SK-N-SH treated with all-trans-retinoic acid at 6 μM for 48 hours (cell line): Measurements from ENCODE around the gene CD151.

Source experiments
- ATAC-seq: fragments of 200-7000 bp; cut with Tn5 transposase; 3 replicates; pipeline ENCODE4 v1.9.1; 2020; ENCODE audit warnings: mild to moderate bottlenecking, moderate library complexity
- ARNTL ChIP-seq: fragments of 450-650 bp; formaldehyde crosslinking; IDR thresholded peaks from 2 replicates; pipeline ENCODE4 v1.5.0; 2020; ENCODE audit warnings: low read depth, mild to moderate bottlenecking, moderate library complexity, borderline replicate concordance
- BACH2 ChIP-seq: fragments of 250-450 bp; sonication (Bioruptor Pico); IDR thresholded peaks from 2 replicates; pipeline ENCODE4 v1.9.0; 2021; ENCODE audit warnings: mild to moderate bottlenecking, borderline replicate concordance
- CREB5 ChIP-seq: fragments of 250-450 bp; sonication (Bioruptor Pico); IDR thresholded peaks from 2 replicates; pipeline ENCODE4 v1.5.1; 2020; ENCODE audit warnings: low read depth, mild to moderate bottlenecking, moderate library complexity
- CSDC2 ChIP-seq: fragments of 250-450 bp; sonication (Bioruptor Pico); IDR thresholded peaks from 2 replicates; pipeline ENCODE4 v1.5.0; 2020; ENCODE audit warnings: mild to moderate bottlenecking, moderate library complexity
- ESRRG ChIP-seq: fragments of 250-450 bp; sonication (Bioruptor Pico); IDR thresholded peaks from 2 replicates; pipeline ENCODE4 v1.6.1; 2021; ENCODE audit warnings: mild to moderate bottlenecking
- GLIS3 ChIP-seq: fragments of 250-450 bp; sonication (Bioruptor Pico); IDR thresholded peaks from 2 replicates; pipeline ENCODE4 v1.5.0; 2020; ENCODE audit warnings: mild to moderate bottlenecking, moderate library complexity
- ISL1 ChIP-seq: fragments of 250-450 bp; sonication (Bioruptor Pico); IDR thresholded peaks from 2 replicates; pipeline ENCODE4 v2.1.2; 2022; ENCODE audit warnings: mild to moderate bottlenecking, moderate library complexity
- PPARA ChIP-seq: fragments of 250-450 bp; sonication (Bioruptor Pico); IDR thresholded peaks from 2 replicates; pipeline ENCODE4 v1.5.0; 2020; ENCODE audit warnings: mild to moderate bottlenecking, borderline replicate concordance
- RARB ChIP-seq: fragments of 250-450 bp; sonication (Bioruptor Pico); IDR thresholded peaks from 2 replicates; pipeline ENCODE4 v1.8.0; 2021; ENCODE audit warnings: mild to moderate bottlenecking, moderate library complexity
- SNAI2 ChIP-seq: fragments of 250-450 bp; sonication (Bioruptor Pico); IDR thresholded peaks from 2 replicates; pipeline ENCODE4 v1.5.0; 2020; ENCODE audit warnings: mild to moderate bottlenecking, moderate library complexity
- TCF4 ChIP-seq: fragments of 250-450 bp; sonication (Bioruptor Pico); IDR thresholded peaks from 2 replicates; pipeline ENCODE4 v1.8.0; 2021; ENCODE audit warnings: mild to moderate bottlenecking, moderate library complexity, borderline replicate concordance
- TOX ChIP-seq: fragments of 250-450 bp; sonication (Bioruptor Pico); IDR thresholded peaks from 2 replicates; pipeline ENCODE4 v1.8.0; 2021; ENCODE audit warnings: mild to moderate bottlenecking, moderate library complexity, borderline replicate concordance
- TSHZ2 ChIP-seq: fragments of 250-450 bp; sonication (Bioruptor Pico); IDR thresholded peaks from 2 replicates; pipeline ENCODE4 v1.5.0; 2020; ENCODE audit warnings: mild to moderate bottlenecking, moderate library complexity
- ZC3H10 ChIP-seq: fragments of 250-450 bp; sonication (Bioruptor Pico); IDR thresholded peaks from 2 replicates; pipeline ENCODE4 v1.5.1; 2021; ENCODE audit warnings: mild to moderate bottlenecking, moderate library complexity
- ZFP3 ChIP-seq: fragments of 250-450 bp; sonication (Bioruptor Pico); IDR thresholded peaks from 2 replicates; pipeline ENCODE4 v1.5.0; 2020; ENCODE audit warnings: mild to moderate bottlenecking, moderate library complexity
- ZFP30 ChIP-seq: fragments of 450-650 bp; formaldehyde crosslinking; IDR thresholded peaks from 2 replicates; pipeline ENCODE4 v1.5.0; 2022; ENCODE audit warnings: mild to moderate bottlenecking, moderate library complexity
- ZNF70 ChIP-seq: fragments of 450-650 bp; formaldehyde crosslinking; IDR thresholded peaks from 2 replicates; pipeline ENCODE4 v1.5.0; 2020; ENCODE audit warnings: mild to moderate bottlenecking, moderate library complexity
- ZNF8 ChIP-seq: fragments of 450-650 bp; formaldehyde crosslinking; IDR thresholded peaks from 2 replicates; pipeline ENCODE4 v1.5.0; 2020; ENCODE audit warnings: mild to moderate bottlenecking, moderate library complexity
- TF ChIP-seq, protein P1 (sequence below): fragments of 250-450 bp; sonication (Bioruptor Pico); IDR thresholded peaks from 2 replicates; pipeline ENCODE4 v1.8.0; 2020; ENCODE audit warnings: mild to moderate bottlenecking, moderate library complexity, borderline replicate concordance
- TF ChIP-seq, protein P2 (sequence below): fragments of 250-450 bp; sonication (Bioruptor Pico); IDR thresholded peaks from 2 replicates; pipeline ENCODE4 v1.8.0; 2021; ENCODE audit warnings: low read depth, mild to moderate bottlenecking, moderate library complexity, borderline replicate concordance

Gene CD151

DNA sequence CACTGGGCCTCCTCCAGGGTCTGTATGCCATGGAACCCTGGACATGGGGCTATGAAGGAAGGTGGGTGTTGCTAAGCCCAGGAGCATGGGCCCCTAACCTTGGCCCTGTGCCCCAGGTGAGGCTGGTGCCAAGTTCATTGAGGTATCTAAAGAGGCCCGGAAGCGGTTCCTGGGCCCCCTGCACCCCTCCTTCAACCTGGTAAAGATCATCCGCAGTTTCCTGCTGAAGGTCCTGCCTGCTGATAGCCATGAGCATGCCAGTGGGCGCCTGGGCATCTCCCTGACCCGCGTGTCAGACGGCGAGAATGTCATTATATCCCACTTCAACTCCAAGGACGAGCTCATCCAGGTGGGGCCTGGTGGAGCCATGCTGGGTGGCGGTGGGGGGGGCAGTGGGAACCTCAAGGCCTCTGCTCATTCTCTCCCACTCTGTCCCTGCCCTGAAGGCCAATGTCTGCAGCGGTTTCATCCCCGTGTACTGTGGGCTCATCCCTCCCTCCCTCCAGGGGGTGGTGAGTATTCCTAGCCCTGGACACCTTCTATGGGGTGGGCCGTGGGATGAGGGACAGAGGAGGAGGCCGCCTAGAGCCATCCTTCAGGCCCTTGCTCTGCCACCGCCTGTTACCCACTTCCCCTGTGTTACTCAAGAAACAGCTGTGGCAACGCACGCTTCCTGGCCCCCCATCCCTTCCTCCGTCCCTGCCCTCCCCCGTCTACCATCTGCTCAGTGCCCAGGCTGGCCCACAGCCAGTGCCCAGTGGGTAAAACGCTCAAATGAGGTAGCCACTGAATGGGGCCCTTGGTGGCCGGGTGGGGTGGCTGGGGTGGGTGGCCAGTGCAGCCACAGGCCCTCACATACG is 11.0 kb upstream of the CD151 start:
- TF ChIP-seq, protein P1, sequence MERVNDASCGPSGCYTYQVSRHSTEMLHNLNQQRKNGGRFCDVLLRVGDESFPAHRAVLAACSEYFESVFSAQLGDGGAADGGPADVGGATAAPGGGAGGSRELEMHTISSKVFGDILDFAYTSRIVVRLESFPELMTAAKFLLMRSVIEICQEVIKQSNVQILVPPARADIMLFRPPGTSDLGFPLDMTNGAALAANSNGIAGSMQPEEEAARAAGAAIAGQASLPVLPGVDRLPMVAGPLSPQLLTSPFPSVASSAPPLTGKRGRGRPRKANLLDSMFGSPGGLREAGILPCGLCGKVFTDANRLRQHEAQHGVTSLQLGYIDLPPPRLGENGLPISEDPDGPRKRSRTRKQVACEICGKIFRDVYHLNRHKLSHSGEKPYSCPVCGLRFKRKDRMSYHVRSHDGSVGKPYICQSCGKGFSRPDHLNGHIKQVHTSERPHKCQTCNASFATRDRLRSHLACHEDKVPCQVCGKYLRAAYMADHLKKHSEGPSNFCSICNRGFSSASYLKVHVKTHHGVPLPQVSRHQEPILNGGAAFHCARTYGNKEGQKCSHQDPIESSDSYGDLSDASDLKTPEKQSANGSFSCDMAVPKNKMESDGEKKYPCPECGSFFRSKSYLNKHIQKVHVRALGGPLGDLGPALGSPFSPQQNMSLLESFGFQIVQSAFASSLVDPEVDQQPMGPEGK (CRISPR knock-in tag) = no peak
- TF ChIP-seq ISL1 (no peak), CSDC2 (CRISPR knock-in tag) (no peak), TOX (CRISPR knock-in tag) (no peak), RARB (no peak), GLIS3 (CRISPR knock-in tag) (no peak), ARNTL (CRISPR knock-in tag) (no peak), CREB5 (no peak), ZFP30 (no peak), ZNF8 (CRISPR knock-in tag) (no peak), ZNF70 (CRISPR knock-in tag) (no peak), TSHZ2 (CRISPR knock-in tag) (no peak), ZFP3 (CRISPR knock-in tag) (no peak), SNAI2 (CRISPR knock-in tag) (no peak)
- TF ChIP-seq, protein P2, sequence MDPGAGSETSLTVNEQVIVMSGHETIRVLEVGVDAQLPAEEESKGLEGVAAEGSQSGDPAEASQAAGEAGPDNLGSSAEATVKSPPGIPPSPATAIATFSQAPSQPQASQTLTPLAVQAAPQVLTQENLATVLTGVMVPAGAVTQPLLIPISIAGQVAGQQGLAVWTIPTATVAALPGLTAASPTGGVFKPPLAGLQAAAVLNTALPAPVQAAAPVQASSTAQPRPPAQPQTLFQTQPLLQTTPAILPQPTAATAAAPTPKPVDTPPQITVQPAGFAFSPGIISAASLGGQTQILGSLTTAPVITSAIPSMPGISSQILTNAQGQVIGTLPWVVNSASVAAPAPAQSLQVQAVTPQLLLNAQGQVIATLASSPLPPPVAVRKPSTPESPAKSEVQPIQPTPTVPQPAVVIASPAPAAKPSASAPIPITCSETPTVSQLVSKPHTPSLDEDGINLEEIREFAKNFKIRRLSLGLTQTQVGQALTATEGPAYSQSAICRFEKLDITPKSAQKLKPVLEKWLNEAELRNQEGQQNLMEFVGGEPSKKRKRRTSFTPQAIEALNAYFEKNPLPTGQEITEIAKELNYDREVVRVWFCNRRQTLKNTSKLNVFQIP (CRISPR knock-in tag) = no peak
- TF ChIP-seq, all 23 proteins: peak for 0
- no peak for ATAC-seq

DNA sequence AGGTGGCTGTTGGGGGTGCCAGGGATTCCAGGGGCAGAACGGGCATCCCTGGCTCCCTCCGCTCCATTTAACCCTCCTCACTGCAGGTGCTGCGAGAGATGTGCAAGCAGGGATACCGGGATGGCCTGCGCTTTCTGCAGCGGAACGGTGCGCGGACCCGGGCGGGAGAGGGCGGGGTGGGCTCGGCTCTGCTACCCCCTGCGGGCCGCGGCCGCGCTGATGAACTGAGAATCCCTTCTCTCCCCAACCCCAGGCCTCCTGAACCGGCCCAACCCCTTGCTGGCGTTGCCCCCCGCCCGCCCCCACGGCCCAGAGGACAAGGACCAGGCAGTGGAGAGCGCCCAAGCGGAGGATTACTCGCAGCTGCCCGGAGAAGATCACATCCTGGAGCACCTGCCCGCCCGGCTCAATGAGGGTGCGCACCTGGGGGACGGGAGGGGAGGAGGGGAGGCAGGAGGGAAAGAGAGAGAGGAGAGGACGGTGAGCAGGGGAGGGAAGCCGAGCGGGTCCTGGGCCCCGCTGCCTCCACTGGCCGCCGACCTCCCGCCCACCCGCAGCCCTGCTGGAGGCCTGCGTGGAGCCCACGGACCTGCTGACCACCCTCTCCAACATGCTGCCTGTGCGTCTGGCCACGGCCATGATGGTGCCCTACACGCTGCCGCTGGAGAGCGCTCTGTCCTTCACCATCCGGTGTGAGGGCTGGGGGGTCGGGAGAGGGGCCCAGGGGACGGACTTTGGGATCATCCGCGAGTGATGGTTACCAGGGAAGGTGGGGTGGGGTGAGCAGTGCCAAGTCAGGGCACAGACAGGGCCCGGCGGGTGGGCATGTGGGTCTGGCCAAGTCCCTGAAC is 9.1 kb upstream of the CD151 start:
- no peak for ATAC-seq
- TF ChIP-seq BACH2 (CRISPR knock-in tag) (no peak), ESRRG (CRISPR knock-in tag) (no peak)

GRCh38 chr11:824292-824880 is 8.4 kb upstream of the CD151 start:
- no peak for ATAC-seq
- no peak for TF ChIP-seq RARB
- TF ChIP-seq ZNF70 (CRISPR knock-in tag) = no peak
- TF ChIP-seq ISL1 = no peak
- TF ChIP-seq TOX (CRISPR knock-in tag) = no peak
- no peak for TF ChIP-seq CSDC2 (CRISPR knock-in tag)
- no peak for TF ChIP-seq ZC3H10
- no peak for TF ChIP-seq TCF4 (CRISPR knock-in tag)
- no peak for TF ChIP-seq ZNF8 (CRISPR knock-in tag)
- TF ChIP-seq ZFP30 = no peak
- TF ChIP-seq BACH2 (CRISPR knock-in tag) = no peak
- no peak for TF ChIP-seq CREB5
- TF ChIP-seq, protein P2 (CRISPR knock-in tag) = no peak
- TF ChIP-seq, protein P1 (CRISPR knock-in tag) = no peak
- no peak for TF ChIP-seq PPARA (CRISPR knock-in tag)
- no peak for TF ChIP-seq ZFP3 (CRISPR knock-in tag)
- TF ChIP-seq SNAI2 (CRISPR knock-in tag) = no peak
